A673 (cell line): Measurements from ENCODE around the gene NEGR1. TPM values are rescaled to one million over a fixed set of nuclear protein-coding genes. Genes with fewer than 3 reads are reported as not detected.

ENCODE experiments used
- BruUV-seq: library from RNA; stranded (reverse); fragments of 400-500 nt; replicated peaks from 2 replicates; lab custom pipeline; 2021; lab: Mats Ljungman, UMichigan
- CTCF ChIA-PET: fragments of 300-600 bp; sonication (Branson Sonifier 250); formaldehyde crosslinking; loops from one replicate; lab custom pipeline; 2022; ENCODE audit warnings: antibody characterized with exemption; lab: Charles Lee
- POLR2A ChIA-PET: fragments of 300-600 bp; sonication (Branson Sonifier 250); formaldehyde crosslinking; loops from one replicate; lab custom pipeline; 2022; ENCODE audit warnings: antibody characterized with exemption; ENCODE audit not compliant: low non-redundant PET; lab: Charles Lee
- DNase-seq: peaks from one replicate; pipeline ENCODE4 v3.0.0-alpha.2; 2015; ENCODE audit warnings: low spot score
- H3K27ac ChIP-seq: fragments of 200-600 bp; sonication (generic); 2 replicates; pipeline ENCODE4 v1.5.1; 2016; ENCODE audit warnings: mixed run types, low read depth, mild to moderate bottlenecking, mixed read lengths, antibody characterized with exemption, low read length; ENCODE audit not compliant: poor library complexity, severe bottlenecking
- H3K27me3 ChIP-seq: fragments of 200-600 bp; sonication (generic); replicated peaks from 2 replicates; pipeline ENCODE4 v1.6.1; 2017; ENCODE audit warnings: mixed run types, low read depth, mild to moderate bottlenecking, mixed read lengths, antibody characterized with exemption, low read length; ENCODE audit not compliant: insufficient read depth, poor library complexity
- H3K36me3 ChIP-seq: fragments of 200-600 bp; sonication (generic); 2 replicates; pipeline ENCODE4 v1.6.1; 2016; ENCODE audit warnings: mixed run types, mild to moderate bottlenecking, mixed read lengths, antibody characterized with exemption, low read length; ENCODE audit not compliant: insufficient read depth, poor library complexity, severe bottlenecking
- H3K4me1 ChIP-seq: fragments of 200-600 bp; sonication (generic); 2 replicates; pipeline ENCODE4 v1.6.1; 2017; ENCODE audit warnings: mixed run types, mild to moderate bottlenecking, mixed read lengths, antibody characterized with exemption, low read length; ENCODE audit not compliant: insufficient read depth, poor library complexity, severe bottlenecking
- H3K4me3 ChIP-seq: fragments of 200-600 bp; sonication (generic); 2 replicates; pipeline ENCODE4 v1.5.1; 2016; ENCODE audit warnings: low read depth, mixed run types, mild to moderate bottlenecking, mixed read lengths, low read length; ENCODE audit not compliant: poor library complexity, severe bottlenecking
- H3K9me3 ChIP-seq: fragments of 200-600 bp; sonication (generic); 2 replicates; pipeline ENCODE4 v1.6.1; 2016; ENCODE audit warnings: mixed run types, low read depth, mild to moderate bottlenecking, mixed read lengths, antibody characterized with exemption, low read length; ENCODE audit not compliant: poor library complexity, severe bottlenecking
- EZH2 ChIP-seq: fragments of 200-600 bp; sonication (generic); IDR thresholded peaks from 2 replicates; pipeline ENCODE4 v1.6.1; 2017; ENCODE audit warnings: borderline replicate concordance, low read depth, mild to moderate bottlenecking, mixed read lengths, antibody characterized with exemption, low read length; ENCODE audit not compliant: poor library complexity, severe bottlenecking
- intact Hi-C: fragments of 100-400 bp; cut with micrococcal nuclease; formaldehyde crosslinking; loops from one replicate; pipeline ENCODE4 v1.10.0; 2022; ENCODE audit not compliant: unreplicated experiment
- total RNA-seq: library from RNA; stranded (reverse); gene quantifications from 2 replicates; pipeline ENCODE4 v1.2.3, GENCODE V29; 2021
- TF ChIP-seq, protein P1 (sequence below): fragments of 300-800, 200-600 bp; sonication (generic); conservative IDR thresholded peaks from 2 replicates; pipeline ENCODE4 v1.5.1; 2017; ENCODE audit warnings: low read depth, mild to moderate bottlenecking, antibody characterized with exemption, low read length, moderate library complexity, mixed read lengths

NEGR1 gene
- total RNA-seq, 1 experiment from 2014 or later: 7.6 TPM

- Histone ChIP-seq H3K4me3 (no peak overlapping the region), H3K27me3 (no peaks in the 10 kb centered on the region), H3K27ac (no peak overlapping the region), H3K36me3 (no peaks in the 10 kb centered on the region), H3K4me1 (no peaks in the 10 kb centered on the region), H3K9me3 (no peaks in the 10 kb centered on the region)
- intact Hi-C loops: no loop called here
- CTCF ChIA-PET: no interaction called here
- no TSS peak for BruUV-seq
- TF ChIP-seq EZH2: no peak
- TF ChIP-seq, protein P1, sequence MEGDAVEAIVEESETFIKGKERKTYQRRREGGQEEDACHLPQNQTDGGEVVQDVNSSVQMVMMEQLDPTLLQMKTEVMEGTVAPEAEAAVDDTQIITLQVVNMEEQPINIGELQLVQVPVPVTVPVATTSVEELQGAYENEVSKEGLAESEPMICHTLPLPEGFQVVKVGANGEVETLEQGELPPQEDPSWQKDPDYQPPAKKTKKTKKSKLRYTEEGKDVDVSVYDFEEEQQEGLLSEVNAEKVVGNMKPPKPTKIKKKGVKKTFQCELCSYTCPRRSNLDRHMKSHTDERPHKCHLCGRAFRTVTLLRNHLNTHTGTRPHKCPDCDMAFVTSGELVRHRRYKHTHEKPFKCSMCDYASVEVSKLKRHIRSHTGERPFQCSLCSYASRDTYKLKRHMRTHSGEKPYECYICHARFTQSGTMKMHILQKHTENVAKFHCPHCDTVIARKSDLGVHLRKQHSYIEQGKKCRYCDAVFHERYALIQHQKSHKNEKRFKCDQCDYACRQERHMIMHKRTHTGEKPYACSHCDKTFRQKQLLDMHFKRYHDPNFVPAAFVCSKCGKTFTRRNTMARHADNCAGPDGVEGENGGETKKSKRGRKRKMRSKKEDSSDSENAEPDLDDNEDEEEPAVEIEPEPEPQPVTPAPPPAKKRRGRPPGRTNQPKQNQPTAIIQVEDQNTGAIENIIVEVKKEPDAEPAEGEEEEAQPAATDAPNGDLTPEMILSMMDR: no peak
- DNase-seq: no peak
- POLR2A ChIA-PET: no interaction called here
Observed at GRCh38 chr1:71986160-71986559, 296.2 kb downstream of the NEGR1 start.

DNA sequence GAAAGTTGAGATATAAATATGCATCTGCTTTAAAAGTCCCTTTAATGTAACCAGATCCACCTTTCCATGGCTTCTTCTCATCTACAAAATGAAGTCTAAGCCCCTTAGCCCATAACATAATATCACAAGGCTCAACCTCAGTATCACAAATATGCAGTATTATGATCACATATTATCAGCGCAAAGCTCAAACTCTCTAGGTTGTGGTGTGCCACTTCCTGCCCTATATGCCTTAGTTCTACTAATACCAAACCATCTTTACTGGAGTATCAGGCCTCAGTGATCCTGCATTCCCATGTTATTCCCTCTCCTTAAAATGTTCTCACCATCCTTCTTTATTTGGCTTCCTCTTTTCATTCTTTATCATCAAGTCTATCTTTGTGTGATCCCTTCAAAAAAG, 301.8 kb downstream of the NEGR1 start:
- Histone ChIP-seq H3K9me3 (no peaks in the 10 kb centered on the region), H3K27ac (no peak overlapping the region), H3K4me1 (no peaks in the 10 kb centered on the region), H3K27me3 (no peaks in the 10 kb centered on the region), H3K4me3 (no peak overlapping the region), H3K36me3 (no peaks in the 10 kb centered on the region)
- intact Hi-C loops: no loop called here
- ChIA-PET POLR2A (no interaction called here), CTCF (no interaction called here)
- no peak for DNase-seq
- TF ChIP-seq, protein P1: no peak
- TF ChIP-seq EZH2: no peak
- BruUV-seq: no TSS peak

DNA sequence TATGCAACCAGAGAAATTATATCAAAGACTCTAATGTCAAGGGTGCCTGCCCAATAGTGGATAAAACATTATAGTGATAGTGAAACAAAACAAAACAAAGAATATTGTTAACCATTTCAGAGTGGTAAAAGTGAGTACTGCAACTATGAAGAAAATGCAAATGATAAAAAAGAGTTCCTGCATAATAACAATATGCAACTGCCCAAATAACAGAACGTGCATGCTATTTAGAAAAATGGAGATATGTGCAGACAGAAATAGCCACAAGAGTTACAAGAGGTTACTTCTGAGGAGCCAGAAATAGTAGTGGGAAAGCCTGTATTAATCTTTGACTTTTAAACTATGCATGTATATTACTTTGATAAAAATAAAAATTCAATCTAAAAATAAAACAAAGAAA, 302.5 kb downstream of the NEGR1 start:
- no peak for DNase-seq
- POLR2A ChIA-PET: no interaction called here
- Histone ChIP-seq H3K9me3 (no peaks in the 10 kb centered on the region), H3K4me3 (no peak overlapping the region), H3K4me1 (no peaks in the 10 kb centered on the region), H3K36me3 (no peaks in the 10 kb centered on the region), H3K27me3 (no peaks in the 10 kb centered on the region), H3K27ac (no peak overlapping the region)
- BruUV-seq: no TSS peak
- TF ChIP-seq, protein P1: no peak
- TF ChIP-seq EZH2: no peak
- intact Hi-C loops: no loop called here
- CTCF ChIA-PET: no interaction called here
